Subcutaneous adipose tissue (tissue), 4 donors: Measurements from ENCODE around the gene ULBP3. TPM values are rescaled to one million over a fixed set of nuclear protein-coding genes. Genes with fewer than 3 reads are reported as not detected.

ENCODE experiments used
- CTCF ChIP-seq: fragments of 450-650 bp; IDR thresholded peaks from one replicate; pipeline ENCODE4 v1.5.1; 2016; ENCODE audit warnings: low read depth, mild to moderate bottlenecking, control low read depth, antibody characterized with exemption, moderate library complexity
- total RNA-seq, 4 donors: library from RNA; depleted of rRNA; stranded (reverse); fragments of >200 nt; gene quantifications; one replicate each; pipeline ENCODE4 v1.1.0, GENCODE V29; 2016

Gene ULBP3
- total RNA-seq, 4 donors from 2014 or later, result 1.7 to 8.1 (median 6.4) TPM; not detected in 1

GRCh38 chr6:150088481-150089154 is 19.7 kb upstream of the ULBP3 start:
- TF ChIP-seq CTCF, result no peak

- TF ChIP-seq CTCF, result no peak
These were observed 18.4 kb upstream of the ULBP3 start for GRCh38 chr6:150087336-150087735.

GRCh38 chr6:150086026-150086425 is 17.1 kb upstream of the ULBP3 start:
- TF ChIP-seq CTCF, result no peak

- TF ChIP-seq CTCF, result no peak
These were observed 15.5 kb upstream of the ULBP3 start for GRCh38 chr6:150084426-150084825.

- no peak for TF ChIP-seq CTCF
These were observed 14.9 kb upstream of the ULBP3 start for GRCh38 chr6:150083839-150084238.

- TF ChIP-seq CTCF, result no peak
These were observed 12.8 kb upstream of the ULBP3 start for GRCh38 chr6:150081702-150082101.

- no peak for TF ChIP-seq CTCF
These were observed 10.7 kb upstream of the ULBP3 start for GRCh38 chr6:150079604-150080003.
